ENCODE data around the gene HOXB1.

HOXB1 gene

GRCh38 chr17:48558057-48558830 is 27.4 kb upstream of the HOXB1 start:
- ChIA-PET POLR2A (ENCODE audit: low non-redundant PET) (no interaction called here), CTCF (interaction anchor here (0.7 kb wide), 1 partner anchor 24 kb away, joined by 4 read pairs; no protein-coding TSS in a partner anchor)
- no peak for DNase-seq (ENCODE audit: low spot score)
- TF ChIP-seq CTCF (conservative IDR thresholded peaks at IDR 0.05; ENCODE audit: low read depth): no peak
- H3K27ac ChIP-seq: peak overlapping the region; percentile 80

DNA sequence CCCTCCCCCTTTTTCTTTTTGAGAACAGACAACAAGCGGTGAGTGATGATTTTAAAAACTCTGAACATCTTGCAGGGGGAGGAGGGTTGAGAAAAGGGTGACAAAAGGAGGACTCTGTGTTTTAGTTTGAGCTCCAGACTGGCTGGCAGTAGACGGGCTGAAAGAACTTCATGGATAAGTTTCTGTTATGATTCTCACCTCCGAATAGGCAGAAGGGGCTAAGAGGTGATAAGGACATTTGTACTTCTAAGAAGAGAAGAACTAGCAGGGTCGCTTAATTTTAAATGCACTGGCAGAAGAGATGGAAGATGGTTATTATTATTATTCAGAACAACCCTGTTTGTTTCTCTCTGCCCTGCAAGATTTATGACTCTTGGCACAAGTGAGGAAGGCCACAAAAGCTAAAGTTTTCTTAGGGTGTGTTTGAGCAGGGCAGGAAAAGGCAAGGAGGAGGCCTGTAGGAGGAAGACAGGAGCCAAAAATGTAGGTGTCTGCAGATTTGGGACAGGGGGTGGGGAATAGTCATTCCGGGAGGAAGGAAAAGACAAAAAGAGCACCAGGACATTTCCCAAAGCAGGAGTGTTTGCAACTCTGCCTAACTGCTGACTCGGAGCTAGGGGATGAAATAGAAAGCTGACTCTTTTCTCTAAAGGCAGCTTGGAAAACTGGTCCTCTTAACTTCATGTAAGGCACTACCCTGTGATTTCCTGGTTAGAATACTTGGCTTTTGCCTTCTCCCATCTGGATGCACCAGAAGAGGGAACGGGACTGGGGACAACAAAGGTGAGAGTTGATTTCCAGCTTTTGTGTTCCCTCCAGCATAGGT is 26.0 kb upstream of the HOXB1 start:
- H3K27ac ChIP-seq: peak overlapping the region; percentile 80
- no peak for DNase-seq (ENCODE audit: low spot score)
- POLR2A ChIA-PET (ENCODE audit: low non-redundant PET): no interaction called here
- CTCF ChIA-PET: interaction anchor here (0.9 kb wide), 1 partner anchor 62 kb away, joined by 4 read pairs; no protein-coding TSS in a partner anchor
- TF ChIP-seq CTCF (conservative IDR thresholded peaks at IDR 0.05; ENCODE audit: low read depth): no peak

DNA sequence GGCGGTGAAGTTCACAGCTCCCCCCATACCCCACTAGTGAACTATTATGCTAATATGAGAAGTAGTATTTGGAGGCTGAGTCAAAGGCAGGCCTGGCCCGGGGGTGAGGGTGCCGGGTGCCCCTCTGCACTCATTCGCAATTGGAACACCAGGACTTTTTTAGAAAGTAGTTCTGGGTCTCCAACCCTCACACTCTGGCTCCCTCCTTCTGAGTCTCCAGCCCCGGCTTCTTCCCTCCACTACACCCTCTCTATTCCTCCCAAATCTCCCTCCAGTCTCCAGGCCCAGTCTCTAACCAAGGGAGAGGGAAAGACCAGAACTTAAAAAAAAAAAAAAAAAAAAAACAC is 25.4 kb upstream of the HOXB1 start:
- no peak for DNase-seq (ENCODE audit: low spot score)
- no peak for TF ChIP-seq CTCF (conservative IDR thresholded peaks at IDR 0.05; ENCODE audit: low read depth)
- ChIA-PET CTCF (interaction anchor here (0.6 to 0.9 kb wide), 3 partner anchors 55 to 544 kb away, joined by 3 to 4 read pairs (median 4); no protein-coding TSS in a partner anchor), POLR2A (ENCODE audit: low non-redundant PET) (no interaction called here)
- H3K27ac ChIP-seq: peak overlapping the region; percentile 70

DNA sequence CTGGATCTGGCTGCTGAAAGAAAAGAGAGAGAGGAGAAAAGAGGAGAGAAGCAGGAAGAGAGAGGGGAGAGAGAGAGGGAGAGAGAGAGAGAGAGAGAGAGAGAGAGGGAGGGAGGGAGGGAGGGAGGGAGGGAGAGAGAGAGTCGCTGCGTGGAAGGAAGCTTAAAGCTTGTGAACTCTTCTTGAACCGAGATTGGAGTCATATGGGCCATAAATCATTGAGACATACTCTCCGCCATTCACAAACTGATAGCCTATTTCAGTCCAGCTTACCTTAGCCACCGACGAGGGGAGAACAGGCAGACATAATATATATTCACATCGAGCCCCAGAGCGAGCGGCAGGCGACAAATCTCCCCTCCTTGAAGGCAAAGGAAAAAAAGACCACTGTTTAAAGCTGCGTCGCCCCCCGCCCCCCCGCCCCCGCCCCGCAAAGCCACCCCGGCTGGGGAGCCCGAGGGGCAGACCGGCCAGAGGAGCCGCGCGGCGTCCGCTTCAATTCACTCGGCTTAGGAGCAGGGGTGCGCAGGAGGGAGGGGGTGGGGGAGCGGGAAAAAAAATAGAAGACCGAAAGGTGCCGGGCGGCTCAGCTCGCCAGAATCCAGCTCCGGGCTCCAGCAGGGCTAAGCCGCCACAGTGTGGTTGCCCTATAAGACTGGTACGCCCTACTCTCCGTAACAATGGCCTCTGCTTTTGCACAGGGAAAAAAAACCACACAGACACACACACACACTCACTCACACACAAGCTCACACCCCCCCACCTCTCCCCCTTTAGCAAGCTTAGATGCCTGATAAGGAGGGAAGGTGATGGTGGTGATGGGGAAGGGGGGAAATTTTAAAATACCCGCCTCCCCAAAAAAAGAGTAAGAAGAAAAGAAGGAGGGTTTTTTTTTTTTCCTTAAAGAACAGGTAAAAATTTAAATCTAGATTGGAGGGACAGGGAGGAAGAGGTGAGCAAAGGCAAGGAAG is 24.7 kb upstream of the HOXB1 start:
- TF ChIP-seq CTCF (conservative IDR thresholded peaks at IDR 0.05; ENCODE audit: low read depth): no peak
- ChIA-PET CTCF (interaction anchor here (0.5 to 0.7 kb wide), 3 partner anchors 25 to 543 kb away, joined by 3 to 4 read pairs (median 3); no protein-coding TSS in a partner anchor), POLR2A (ENCODE audit: low non-redundant PET) (no interaction called here)
- DNase-seq (ENCODE audit: low spot score): peak; percentile 54
- H3K27ac ChIP-seq: peak overlapping the region; percentile 70

GRCh38 chr17:48554412-48555257 is 23.8 kb upstream of the HOXB1 start:
- H3K27ac ChIP-seq: peak overlapping the region; percentile 70
- no peak for TF ChIP-seq CTCF (conservative IDR thresholded peaks at IDR 0.05; ENCODE audit: low read depth)
- ChIA-PET POLR2A (ENCODE audit: low non-redundant PET) (no interaction called here), CTCF (interaction anchor here (0.5 kb wide), 1 partner anchor 24 kb away, joined by 3 read pairs; no protein-coding TSS in a partner anchor)
- no peak for DNase-seq (ENCODE audit: low spot score)
